DND-41 (cell line): ENCODE measurements around the gene TRANK1.

Experiments
- CTCF ChIP-seq: IDR thresholded peaks from 2 replicates; pipeline ENCODE4 v1.5.1; 2012; ENCODE audit warnings: borderline replicate concordance, low read length, moderate library complexity, mild to moderate bottlenecking; ENCODE audit not compliant: poor library complexity, severe bottlenecking; ENCODE audit errors: extremely low read depth
- EZH2 ChIP-seq: IDR thresholded peaks from 3 replicates; pipeline ENCODE4 v1.6.1; 2012; ENCODE audit warnings: borderline replicate concordance, low read depth, mild to moderate bottlenecking, moderate library complexity, low read length, inconsistent platforms; ENCODE audit not compliant: severe bottlenecking

DNA sequence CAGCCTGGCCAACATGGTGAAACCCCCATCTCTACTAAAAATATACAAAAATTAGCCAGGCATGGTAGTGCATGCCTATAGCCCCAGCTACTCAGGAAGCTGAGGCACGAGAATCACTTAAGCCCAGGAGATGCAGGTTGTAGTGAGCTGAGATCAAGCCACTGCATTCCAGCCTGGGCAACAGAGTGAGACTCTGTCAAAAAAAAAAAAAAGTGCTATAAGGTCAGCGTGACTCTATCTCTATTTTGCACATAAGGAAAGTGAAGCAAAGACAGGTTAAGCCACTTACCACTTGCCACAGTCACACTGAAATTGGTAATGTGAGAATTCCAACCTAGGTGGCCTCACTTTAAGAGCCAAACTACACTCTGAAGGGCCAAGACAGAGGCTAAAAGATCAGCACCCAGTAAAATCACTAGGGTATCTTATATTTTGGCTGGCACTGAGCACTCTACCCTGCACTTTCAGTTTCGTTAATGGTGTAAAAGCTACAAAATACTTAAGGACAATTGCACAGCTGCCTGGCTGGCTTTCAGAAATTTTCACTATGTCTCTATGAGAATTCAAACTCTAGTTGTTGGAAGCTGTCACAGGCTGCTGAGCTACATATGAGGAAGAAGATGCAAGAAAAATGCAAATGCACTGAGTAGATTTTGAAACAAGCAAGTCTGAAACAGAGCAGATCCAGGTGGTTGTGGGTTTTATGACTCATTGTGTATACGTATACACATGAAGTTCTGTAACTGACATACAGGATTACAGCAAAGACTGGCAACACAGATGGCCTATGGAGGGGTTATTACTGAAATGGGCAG lies 32.7 kb downstream of the TRANK1 start:
- TF ChIP-seq CTCF (no peak), EZH2 (no peak)
